ENCODE results near the gene MEAF6.

- TF ChIP-seq POLR2A (IDR thresholded peaks at IDR 0.05) (no peak), CTCF (IDR thresholded peaks at IDR 0.05) (no peak), POLR2AphosphoS5 (IDR thresholded peaks at IDR 0.05) (no peak), EP300 (IDR thresholded peaks at IDR 0.05) (no peak)
Observed at GRCh38 chr1:37558411-37558810, 43.8 kb upstream of the MEAF6 start.

Measured in upper lobe of left lung (tissue), 4 donors.